Osteoblast (primary cell): Measurements from ENCODE around the gene PCED1A. TPM values are rescaled to one million over a fixed set of nuclear protein-coding genes. Genes with fewer than 3 reads are reported as not detected.
A peak's percentile ranks its signal among the peaks of the same experiment; 100 is the strongest.

ENCODE experiments used
- DNase-seq: peaks from one replicate; pipeline ENCODE4 v3.0.0; 2011; ENCODE audit warnings: low spot score, mixed read lengths; ENCODE audit not compliant: insufficient read length; ENCODE audit errors: missing footprints
- H2AFZ ChIP-seq: 2 replicates; pipeline ENCODE4 v1.6.0; 2011; ENCODE audit warnings: mild to moderate bottlenecking, low read length
- H3K27ac ChIP-seq: 2 replicates; pipeline ENCODE4 v1.5.1; 2011; ENCODE audit warnings: mild to moderate bottlenecking, low read depth, low read length, moderate library complexity
- H3K27me3 ChIP-seq: 2 replicates; pipeline ENCODE4 v1.6.0; 2012; ENCODE audit warnings: mild to moderate bottlenecking, control low read depth, inconsistent platforms, low read length, moderate library complexity; ENCODE audit not compliant: insufficient read depth
- H3K36me3 ChIP-seq: 2 replicates; pipeline ENCODE4 v1.5.1; 2011; ENCODE audit warnings: mild to moderate bottlenecking, low read length, control low read depth, moderate library complexity; ENCODE audit not compliant: insufficient read depth
- H3K4me1 ChIP-seq: 2 replicates; pipeline ENCODE4 v1.5.1; 2011; ENCODE audit warnings: mild to moderate bottlenecking, low read length, control low read depth, moderate library complexity; ENCODE audit not compliant: insufficient read depth
- H3K4me2 ChIP-seq: 2 replicates; pipeline ENCODE4 v1.6.0; 2011; ENCODE audit warnings: mild to moderate bottlenecking, low read length; ENCODE audit not compliant: insufficient read depth
- H3K4me3 ChIP-seq: fragments of 200-600 bp; sonication (generic); 3 replicates; pipeline ENCODE4 v1.5.1; 2012; ENCODE audit warnings: mild to moderate bottlenecking, low read length, inconsistent platforms; ENCODE audit not compliant: insufficient read depth
- H3K79me2 ChIP-seq: 2 replicates; pipeline ENCODE4 v1.6.0; 2012; ENCODE audit warnings: mild to moderate bottlenecking, low read length, control low read depth, inconsistent platforms; ENCODE audit not compliant: insufficient read depth
- H3K9me3 ChIP-seq: 2 replicates; pipeline ENCODE4 v1.5.1; 2011; ENCODE audit warnings: low read depth, low read length, control low read depth
- H4K20me1 ChIP-seq: 2 replicates; pipeline ENCODE4 v1.6.0; 2012; ENCODE audit warnings: mild to moderate bottlenecking, low read length, control low read depth; ENCODE audit not compliant: insufficient read depth
- total RNA-seq: library from RNA; depleted of rRNA; stranded (reverse); fragments of >200 nt; gene quantifications from 2 replicates; pipeline ENCODE4 v1.2.3, GENCODE V29; 2012
- TF ChIP-seq, protein P1 (sequence below): IDR thresholded peaks from 2 replicates; pipeline ENCODE4 v1.5.1; 2011; ENCODE audit warnings: mild to moderate bottlenecking, low read depth, low read length, moderate library complexity; ENCODE audit errors: extremely low read depth

PCED1A gene
- total RNA-seq, 1 donor = 24.2 TPM

DNA sequence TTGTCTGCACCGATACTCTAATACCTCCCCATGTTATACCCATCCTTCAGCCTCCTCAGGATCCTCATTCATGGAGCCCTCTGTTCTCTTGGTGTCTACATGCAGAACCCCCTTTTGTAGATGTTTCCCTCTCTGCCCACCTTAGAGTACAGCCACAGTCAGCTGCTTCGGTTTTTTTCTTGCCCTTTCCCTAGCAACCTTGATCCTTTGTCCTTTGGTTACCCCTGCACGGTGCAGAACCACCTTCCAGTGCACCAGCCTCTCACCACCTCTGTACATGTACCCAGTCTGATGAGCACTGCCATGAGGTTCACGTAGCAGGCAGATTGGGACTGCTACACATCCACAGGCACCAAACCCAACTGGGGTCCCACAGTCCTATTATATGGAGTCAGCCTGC is 7.3 kb upstream of the PCED1A start:
- peaks cover 16% of the 10 kb centered on the region for H3K79me2 ChIP-seq
- no peak overlapping the region for H2AFZ ChIP-seq
- H4K20me1 ChIP-seq = peaks cover 24% of the 10 kb centered on the region
- no peak for DNase-seq
- H3K4me2 ChIP-seq = no peak overlapping the region
- H3K4me1 ChIP-seq = peaks cover 4% of the 10 kb centered on the region
- H3K27ac ChIP-seq = no peak overlapping the region
- no peaks in the 10 kb centered on the region for H3K9me3 ChIP-seq
- no peak overlapping the region for H3K4me3 ChIP-seq
- H3K36me3 ChIP-seq = no peaks in the 10 kb centered on the region
- TF ChIP-seq, protein P1, sequence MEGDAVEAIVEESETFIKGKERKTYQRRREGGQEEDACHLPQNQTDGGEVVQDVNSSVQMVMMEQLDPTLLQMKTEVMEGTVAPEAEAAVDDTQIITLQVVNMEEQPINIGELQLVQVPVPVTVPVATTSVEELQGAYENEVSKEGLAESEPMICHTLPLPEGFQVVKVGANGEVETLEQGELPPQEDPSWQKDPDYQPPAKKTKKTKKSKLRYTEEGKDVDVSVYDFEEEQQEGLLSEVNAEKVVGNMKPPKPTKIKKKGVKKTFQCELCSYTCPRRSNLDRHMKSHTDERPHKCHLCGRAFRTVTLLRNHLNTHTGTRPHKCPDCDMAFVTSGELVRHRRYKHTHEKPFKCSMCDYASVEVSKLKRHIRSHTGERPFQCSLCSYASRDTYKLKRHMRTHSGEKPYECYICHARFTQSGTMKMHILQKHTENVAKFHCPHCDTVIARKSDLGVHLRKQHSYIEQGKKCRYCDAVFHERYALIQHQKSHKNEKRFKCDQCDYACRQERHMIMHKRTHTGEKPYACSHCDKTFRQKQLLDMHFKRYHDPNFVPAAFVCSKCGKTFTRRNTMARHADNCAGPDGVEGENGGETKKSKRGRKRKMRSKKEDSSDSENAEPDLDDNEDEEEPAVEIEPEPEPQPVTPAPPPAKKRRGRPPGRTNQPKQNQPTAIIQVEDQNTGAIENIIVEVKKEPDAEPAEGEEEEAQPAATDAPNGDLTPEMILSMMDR = no peak
- H3K27me3 ChIP-seq = no peaks in the 10 kb centered on the region

DNA sequence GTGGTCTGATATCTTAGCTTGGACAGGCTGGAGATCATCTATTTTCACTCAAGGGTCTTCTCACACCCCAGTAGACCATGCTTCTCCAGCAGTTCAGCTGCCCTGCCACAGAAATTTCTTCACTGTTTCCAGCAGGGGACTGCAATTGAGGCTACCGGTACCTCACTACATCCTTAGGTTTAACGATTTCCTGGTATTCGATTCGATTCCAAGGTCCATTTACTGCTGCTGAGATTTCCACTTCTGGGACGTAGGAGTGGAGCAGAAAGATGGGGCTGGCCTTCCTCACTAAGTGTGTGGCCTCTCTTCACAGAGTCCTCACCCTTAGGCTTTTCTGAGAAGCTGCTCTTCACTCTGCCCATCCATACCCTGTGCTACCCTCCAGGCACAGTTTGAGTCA is 6.2 kb upstream of the PCED1A start:
- no peaks in the 10 kb centered on the region for H3K27me3 ChIP-seq
- H3K4me1 ChIP-seq = no peaks in the 10 kb centered on the region
- DNase-seq = no peak
- no peaks in the 10 kb centered on the region for H3K36me3 ChIP-seq
- H3K4me2 ChIP-seq = no peak overlapping the region
- no peak overlapping the region for H3K4me3 ChIP-seq
- peaks cover 20% of the 10 kb centered on the region for H4K20me1 ChIP-seq
- TF ChIP-seq, protein P1 = no peak
- no peaks in the 10 kb centered on the region for H3K9me3 ChIP-seq
- peaks cover 21% of the 10 kb centered on the region for H3K79me2 ChIP-seq
- no peak overlapping the region for H2AFZ ChIP-seq
- no peak overlapping the region for H3K27ac ChIP-seq

DNA sequence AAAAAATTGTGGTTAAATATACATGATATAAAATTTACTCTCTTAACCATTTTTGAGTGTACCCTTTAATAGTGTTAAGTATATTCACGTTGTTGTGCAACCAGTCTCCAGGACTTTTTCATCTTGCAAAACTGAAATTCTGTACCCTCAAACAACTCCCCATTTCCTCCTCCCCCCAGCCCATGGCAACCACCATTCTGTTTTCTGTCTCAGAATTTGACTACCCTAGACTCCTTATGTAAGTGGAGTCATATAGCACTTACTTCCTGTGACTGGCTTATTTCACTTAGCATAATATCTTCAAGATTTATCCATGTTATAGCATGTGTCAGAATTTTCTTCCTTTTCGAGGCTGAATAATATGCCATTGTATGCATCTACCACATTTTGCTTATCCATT is 5.2 kb upstream of the PCED1A start:
- peaks cover 5% of the 10 kb centered on the region for H3K4me1 ChIP-seq
- no peak overlapping the region for H3K4me2 ChIP-seq
- H3K36me3 ChIP-seq = no peaks in the 10 kb centered on the region
- H3K27ac ChIP-seq = no peak overlapping the region
- no peaks in the 10 kb centered on the region for H3K27me3 ChIP-seq
- H3K79me2 ChIP-seq = peaks cover 27% of the 10 kb centered on the region
- TF ChIP-seq, protein P1 = no peak
- H2AFZ ChIP-seq = no peak overlapping the region
- no peak for DNase-seq
- H3K4me3 ChIP-seq = no peak overlapping the region
- no peaks in the 10 kb centered on the region for H3K9me3 ChIP-seq
- H4K20me1 ChIP-seq = peaks cover 16% of the 10 kb centered on the region

DNA sequence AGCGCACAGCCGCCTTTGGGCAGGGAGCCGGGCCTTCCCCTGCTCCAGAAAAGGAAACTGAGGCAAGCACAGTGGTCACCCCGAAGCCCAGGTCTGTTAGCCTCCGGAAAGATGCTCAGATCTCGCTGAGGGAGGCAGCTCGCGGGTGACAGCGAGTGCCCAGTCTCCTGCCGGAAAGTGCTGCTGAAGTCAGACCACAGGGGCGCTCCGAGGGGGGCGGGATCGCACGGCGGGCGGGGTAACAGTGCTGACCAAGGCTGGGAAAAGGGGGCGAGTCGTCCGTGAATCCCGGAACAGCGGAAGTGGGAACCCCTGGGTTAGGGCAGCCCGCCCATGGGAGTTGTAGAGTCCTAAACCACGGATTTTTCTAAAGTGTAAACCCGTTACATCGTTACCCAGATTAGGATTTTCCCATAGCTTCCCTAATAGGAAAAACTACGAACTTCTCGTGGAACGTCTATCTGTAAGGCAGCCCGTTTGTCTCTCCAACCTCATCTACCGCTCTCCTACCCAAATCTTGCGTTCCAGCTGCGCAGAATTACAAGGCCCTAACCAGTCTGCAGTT is 594 bp upstream of the PCED1A start:
- no peaks in the 10 kb centered on the region for H3K9me3 ChIP-seq
- H4K20me1 ChIP-seq = peaks cover 5% of the 10 kb centered on the region
- peak; percentile 96 for DNase-seq
- H3K4me1 ChIP-seq = peaks cover 12% of the 10 kb centered on the region
- H3K4me3 ChIP-seq = peak overlapping the region; percentile 94
- H3K27me3 ChIP-seq = no peaks in the 10 kb centered on the region
- TF ChIP-seq, protein P1 = no peak
- H3K27ac ChIP-seq = peak overlapping the region; percentile 68
- peaks cover 12% of the 10 kb centered on the region for H3K36me3 ChIP-seq
- peak overlapping the region; percentile 97 for H2AFZ ChIP-seq
- H3K79me2 ChIP-seq = peaks cover 32% of the 10 kb centered on the region
- peak overlapping the region; percentile 80 for H3K4me2 ChIP-seq
